Erythroblast (primary cell): ENCODE results near the gene COQ10A.

Experiments
- GATA1 ChIP-seq: IDR thresholded peaks from 2 replicates; pipeline ENCODE4 v1.6.1; 2011; ENCODE audit warnings: low read depth, mild to moderate bottlenecking, control low read depth, low read length, moderate library complexity
- POLR2A ChIP-seq: IDR thresholded peaks from 2 replicates; pipeline ENCODE4 v1.6.1; 2011; ENCODE audit warnings: mild to moderate bottlenecking, low read length

- TF ChIP-seq POLR2A (no peak), GATA1 (no peak)
Observed at GRCh38 chr12:56308714-56309113, 42.0 kb downstream of the COQ10A start.
